Activated naive CD4-positive, alpha-beta T cell treated with anti-CD3 and anti-CD28 coated beads, Interleukin-2, amount 50 U/mL, for 16 hours (primary cell): Measurements from ENCODE around the gene C11orf58.
A peak's percentile ranks its signal among the peaks of the same experiment; 100 is the strongest.

ENCODE experiments used
- DNase-seq: peaks from one replicate; pipeline ENCODE4 v3.0.0-alpha.2; 2020

C11orf58 gene

GRCh38 chr11:16738193-16738946, at the start of gene C11orf58:
C11orf58 (plus strand) TSS chr11:16738647; CDS start chr11:16738779, 132 bp downstream.
- peak; percentile 94 for DNase-seq

- no peak for DNase-seq
These were observed 48.4 kb upstream of the C11orf58 start for GRCh38 chr11:16690086-16690485.

GRCh38 chr11:16703795-16704194, 34.7 kb upstream of the C11orf58 start:
- DNase-seq, result no peak

- DNase-seq, result no peak
These were observed 24.9 kb upstream of the C11orf58 start for GRCh38 chr11:16713594-16713993.

- no peak for DNase-seq
These were observed 15.7 kb upstream of the C11orf58 start for GRCh38 chr11:16722581-16723344.

GRCh38 chr11:16727806-16728205, 10.6 kb upstream of the C11orf58 start:
- no peak for DNase-seq

- DNase-seq, result no peak
These were observed 642 bp upstream of the C11orf58 start for GRCh38 chr11:16737818-16738192.

GRCh38 chr11:16738947-16739815, 734 bp downstream of the C11orf58 start:
- no peak for DNase-seq

GRCh38 chr11:16741473-16741872, 3.0 kb downstream of the C11orf58 start:
- no peak for DNase-seq

GRCh38 chr11:16743478-16743877, 5.0 kb downstream of the C11orf58 start:
- DNase-seq, result no peak

GRCh38 chr11:16744128-16744725, 5.8 kb downstream of the C11orf58 start:
- no peak for DNase-seq

- no peak for DNase-seq
These were observed 7.6 kb downstream of the C11orf58 start for GRCh38 chr11:16745950-16746605.

- DNase-seq, result no peak
These were observed 10.6 kb downstream of the C11orf58 start for GRCh38 chr11:16749092-16749491.

GRCh38 chr11:16749666-16750065, 11.2 kb downstream of the C11orf58 start:
- DNase-seq, result no peak

- DNase-seq, result no peak
These were observed 12.0 kb downstream of the C11orf58 start for GRCh38 chr11:16750417-16750816.

- DNase-seq, result no peak
These were observed 20.1 kb downstream of the C11orf58 start for GRCh38 chr11:16758382-16759024.

GRCh38 chr11:16759857-16760508, 21.5 kb downstream of the C11orf58 start:
- no peak for DNase-seq

- DNase-seq, result no peak
These were observed 25.3 kb downstream of the C11orf58 start for GRCh38 chr11:16763746-16764145.

- DNase-seq, result no peak
These were observed 26.4 kb downstream of the C11orf58 start for GRCh38 chr11:16764888-16765287.

- DNase-seq, result no peak
These were observed 28.7 kb downstream of the C11orf58 start for GRCh38 chr11:16767137-16767536.

GRCh38 chr11:16767957-16768356, 29.5 kb downstream of the C11orf58 start:
- DNase-seq, result no peak
